Liver (tissue), 9 donors: Measurements from ENCODE around the gene TBC1D9B. TPM values are rescaled to one million over a fixed set of nuclear protein-coding genes. Genes with fewer than 3 reads are reported as not detected.
"Not testable (repeated sequence)": the region's sequence is repeated elsewhere in the genome, so short reads cannot be mapped to it uniquely, and the experiment has no call there.

Experiments used
- DNase-seq: peaks from one replicate; pipeline ENCODE4 v3.0.0-alpha.2; 2017; ENCODE audit warnings: low spot score
- H3K27ac ChIP-seq, 2 donors: one replicate each; pipeline ENCODE4 v1.7.0; 2013; ENCODE audit warnings: inconsistent platforms in 2 of 2, low read length in 2 of 2, control low read depth in 1 of 2, low read depth in 1 of 2, mild to moderate bottlenecking in 1 of 2
- H3K27me3 ChIP-seq, 4 donors: one replicate each; pipeline versions ENCODE4 v1.6.1 to v1.7.0; 2013; ENCODE audit warnings: low read length in 3 of 4, inconsistent platforms in 1 of 4, mild to moderate bottlenecking in 1 of 4, moderate library complexity in 1 of 4; ENCODE audit not compliant: control insufficient read depth in 4 of 4, insufficient read depth in 4 of 4
- H3K36me3 ChIP-seq, 4 donors: one replicate each; pipeline versions ENCODE4 v1.6.1 to v1.7.0; 2013; ENCODE audit warnings: low read length in 3 of 4, mild to moderate bottlenecking in 3 of 4, low read depth in 1 of 4, moderate library complexity in 1 of 4; ENCODE audit not compliant: control insufficient read depth in 4 of 4, insufficient read depth in 3 of 4
- H3K4me1 ChIP-seq, 4 donors: one replicate each; pipeline versions ENCODE4 v1.6.1 to v1.7.0; 2013; ENCODE audit warnings: low read length in 3 of 4, mild to moderate bottlenecking in 3 of 4, moderate library complexity in 1 of 4; ENCODE audit not compliant: control insufficient read depth in 4 of 4, insufficient read depth in 4 of 4
- H3K4me3 ChIP-seq, 3 donors: one replicate each; pipeline versions ENCODE4 v1.6.1 to v1.7.0; 2013; ENCODE audit warnings: low read length in 3 of 3, control low read depth in 1 of 3, low read depth in 1 of 3, mild to moderate bottlenecking in 1 of 3
- H3K9ac ChIP-seq, 2 donors: one replicate each; pipeline ENCODE4 v1.7.0; 2013; ENCODE audit warnings: low read length in 2 of 2, mild to moderate bottlenecking in 2 of 2, moderate library complexity in 2 of 2, control low read depth in 1 of 2, low read depth in 1 of 2
- H3K9me3 ChIP-seq, 4 donors: one replicate each; pipeline versions ENCODE4 v1.6.1 to v1.7.0; 2013; ENCODE audit warnings: low read length in 3 of 4; ENCODE audit not compliant: control insufficient read depth in 4 of 4
- ATF3 ChIP-seq: IDR thresholded peaks from 2 replicates; pipeline ENCODE4 v1.6.1; 2016; ENCODE audit warnings: antibody characterized with exemption
- CTCF ChIP-seq: fragments of 150-350 bp; IDR thresholded peaks from 2 replicates; pipeline ENCODE4 v1.5.1; 2017; ENCODE audit warnings: improper control_type of control experiment, low read depth, low read length; ENCODE audit not compliant: missing input control
- EGR1 ChIP-seq, 2 donors: IDR thresholded peaks; 2 replicates each; pipeline ENCODE4 v1.6.1; 2016 to 2018; ENCODE audit warnings: antibody characterized with exemption in 2 of 2, low read depth in 2 of 2
- FOXA1 ChIP-seq: IDR thresholded peaks from 2 replicates; pipeline ENCODE4 v1.6.1; 2016; ENCODE audit warnings: antibody characterized with exemption
- FOXA2 ChIP-seq: IDR thresholded peaks from 2 replicates; pipeline ENCODE4 v1.6.1; 2016; ENCODE audit warnings: antibody characterized with exemption
- GABPA ChIP-seq, 2 donors: IDR thresholded peaks in 1 of 2; conservative IDR thresholded peaks in 1 of 2; 2 replicates each; pipeline ENCODE4 v1.6.1; 2016; ENCODE audit warnings: antibody characterized with exemption in 2 of 2, mild to moderate bottlenecking in 1 of 2, moderate library complexity in 1 of 2
- HNF4A ChIP-seq, 2 donors: conservative IDR thresholded peaks; 2 replicates each; pipeline ENCODE4 v1.6.1; 2016; ENCODE audit warnings: antibody characterized with exemption in 2 of 2, mild to moderate bottlenecking in 2 of 2
- HNF4G ChIP-seq: IDR thresholded peaks from 2 replicates; pipeline ENCODE4 v1.6.1; 2016; ENCODE audit warnings: antibody characterized with exemption
- JUND ChIP-seq, 2 donors: IDR thresholded peaks; 2 replicates each; pipeline ENCODE4 v1.6.1; 2016; ENCODE audit warnings: antibody characterized with exemption in 2 of 2
- NR2F2 ChIP-seq: IDR thresholded peaks from 2 replicates; pipeline ENCODE4 v1.6.1; 2016; ENCODE audit warnings: antibody characterized with exemption
- RAD21 ChIP-seq, 2 donors: IDR thresholded peaks; 2 replicates each; pipeline ENCODE4 v1.6.1; 2016; ENCODE audit warnings: antibody characterized with exemption in 2 of 2, mild to moderate bottlenecking in 2 of 2
- REST ChIP-seq: IDR thresholded peaks from 2 replicates; pipeline ENCODE4 v1.6.1; 2016; ENCODE audit warnings: antibody characterized with exemption, mild to moderate bottlenecking
- RXRA ChIP-seq, 2 donors: IDR thresholded peaks; 2 replicates each; pipeline ENCODE4 v1.6.1; 2017 to 2018; ENCODE audit warnings: antibody characterized with exemption in 2 of 2, mild to moderate bottlenecking in 1 of 2
- SP1 ChIP-seq: IDR thresholded peaks from 2 replicates; pipeline ENCODE4 v1.6.1; 2018; ENCODE audit warnings: antibody characterized with exemption, mild to moderate bottlenecking
- TAF1 ChIP-seq: conservative IDR thresholded peaks from 2 replicates; pipeline ENCODE4 v1.6.1; 2016; ENCODE audit warnings: antibody characterized with exemption, mild to moderate bottlenecking
- YY1 ChIP-seq: IDR thresholded peaks from 2 replicates; pipeline ENCODE4 v1.6.1; 2016; ENCODE audit warnings: antibody characterized with exemption, mild to moderate bottlenecking
- ZBTB33 ChIP-seq: IDR thresholded peaks from 2 replicates; pipeline ENCODE4 v1.6.1; 2016; ENCODE audit warnings: antibody characterized with exemption
- WGBS: extraction: QIAGEN DNeasy Blood & Tissue Kit; methylation state at CpG from one replicate; pipeline ENCODE4 v1.1.7; 2013; 5-methylcytosine and 5-hydroxymethylcytosine counted together
- polyA plus RNA-seq, 2 donors: library from polyadenylated mRNA; stranded (reverse) in 1 of 2; unstranded in 1 of 2; fragments of 200-250 nt in 1 of 2; fragments of >200 nt in 1 of 2; fragmentation: Nextera tagmentation in 1 of 2; extraction: Ambion mirVana in 1 of 2; gene quantifications; one replicate each; pipeline versions ENCODE4 v1.2.1 to v1.2.3, GENCODE V29; 2013 to 2015
- total RNA-seq, 2 donors: library from RNA; depleted of rRNA; stranded (reverse); fragments of >200 nt; gene quantifications; one replicate each; pipeline ENCODE4 v1.2.3, GENCODE V29; 2014
- TF ChIP-seq, protein P1 (sequence below): IDR thresholded peaks from 2 replicates; pipeline ENCODE4 v1.6.1; 2016; ENCODE audit warnings: antibody characterized with exemption
- donor health status: healthy.
- donor health status: healthy.
- donor health status: healthy.
- donor health status: healthy.
- donor health status: healthy.

The TBC1D9B gene
- total and polyA plus RNA-seq, 4 donors, result 23.1 to 55.4 (median 38.7) TPM

DNA sequence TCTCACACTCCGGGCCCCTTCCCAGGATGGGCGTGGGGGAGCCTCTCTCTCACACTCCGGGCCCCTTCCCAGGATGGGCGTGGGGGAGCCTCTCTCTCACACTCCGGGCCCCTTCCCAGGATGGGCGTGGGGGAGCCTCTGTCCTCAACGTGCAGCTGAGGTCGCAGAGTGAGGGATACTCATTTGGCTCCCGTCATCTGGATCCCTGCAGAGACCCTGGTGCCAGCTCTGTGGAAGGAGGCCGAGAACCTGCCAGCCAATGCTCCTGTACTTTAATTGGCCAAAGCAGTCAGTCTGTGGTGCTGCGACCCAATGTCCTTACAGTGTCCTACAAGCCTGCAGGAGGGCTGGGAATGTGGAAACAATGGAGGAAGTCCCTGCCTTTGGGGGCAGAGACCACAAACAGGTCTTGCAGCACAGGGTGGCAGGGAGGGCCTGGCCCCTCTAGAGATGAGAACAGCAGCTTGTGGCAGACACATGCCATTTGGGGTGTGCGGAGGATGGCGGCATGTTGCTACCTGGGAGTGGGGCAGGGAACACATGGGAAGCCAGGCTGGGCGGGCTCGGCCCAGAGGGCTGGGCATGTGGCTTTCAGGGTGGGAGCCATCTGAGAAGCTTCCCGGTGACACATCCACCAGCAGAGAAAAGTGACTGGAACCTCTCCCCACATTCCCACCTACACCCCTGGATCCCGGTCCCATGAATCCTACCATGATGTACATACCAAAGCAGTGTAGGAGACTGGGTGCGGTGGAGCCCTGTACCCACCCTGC is 35.5 kb downstream of the TBC1D9B start:
- 98% methylated on average over 15 of the region's 18 CpGs for WGBS
- H3K36me3 ChIP-seq, result peaks cover 14 to 80% (median 31%) of the 10 kb centered on the region in 4 donors
- no peak for DNase-seq

GRCh38 chr5:179871533-179871932 is 36.2 kb downstream of the TBC1D9B start:
- not testable (repeated sequence) for H3K9me3 ChIP-seq, H3K27me3 ChIP-seq, DNase-seq, H3K27ac ChIP-seq, H3K9ac ChIP-seq, H3K4me1 ChIP-seq, H3K4me3 ChIP-seq
- H3K36me3 ChIP-seq, result peaks cover 11 to 84% (median 33%) of the 10 kb centered on the region in 4 donors
- WGBS, result 97% methylated on average over 14 of the region's 14 CpGs

More for the DNA sequence above, 35.5 kb downstream of the TBC1D9B start:
- no peaks in the 10 kb centered on the region for H3K9me3 ChIP-seq
- no peaks in the 10 kb centered on the region for H3K4me1 ChIP-seq
- TF ChIP-seq FOXA1, result no peak
- TF ChIP-seq RAD21 (IDR thresholded peaks at IDR 0.05), result no peak
- no peak for TF ChIP-seq GABPA (IDR thresholded peaks at IDR 0.05 in 1 of 2, conservative IDR thresholded peaks at IDR 0.05 in 1 of 2)
- TF ChIP-seq ZBTB33, result no peak
- no peak for TF ChIP-seq HNF4G
- no peak for TF ChIP-seq EGR1 (IDR thresholded peaks at IDR 0.05; ENCODE audit: low read depth in 2 of 2)
- TF ChIP-seq, protein P1, sequence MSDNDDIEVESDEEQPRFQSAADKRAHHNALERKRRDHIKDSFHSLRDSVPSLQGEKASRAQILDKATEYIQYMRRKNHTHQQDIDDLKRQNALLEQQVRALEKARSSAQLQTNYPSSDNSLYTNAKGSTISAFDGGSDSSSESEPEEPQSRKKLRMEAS, result no peak
- no peak for TF ChIP-seq ATF3
- TF ChIP-seq FOXA2, result no peak
- no peak for TF ChIP-seq YY1
- no peak for TF ChIP-seq SP1
- TF ChIP-seq REST, result no peak
- TF ChIP-seq JUND (IDR thresholded peaks at IDR 0.05), result no peak
- no peak for TF ChIP-seq NR2F2
- no peak for TF ChIP-seq CTCF
- TF ChIP-seq RXRA (IDR thresholded peaks at IDR 0.05), result no peak
- TF ChIP-seq HNF4A (conservative IDR thresholded peaks at IDR 0.05), result no peak
- TF ChIP-seq TAF1, result no peak
- H3K27me3 ChIP-seq, result no peaks in the 10 kb centered on the region
- no peak overlapping the region for H3K9ac ChIP-seq
- H3K27ac ChIP-seq, result no peak overlapping the region
- H3K4me3 ChIP-seq, result no peak overlapping the region
